H1 (cell line): ENCODE measurements around the gene CUL2. TPM values are rescaled to one million over a fixed set of nuclear protein-coding genes. Genes with fewer than 3 reads are reported as not detected.

Source experiments
- polyA plus RNA-seq, 7 experiments: library from polyadenylated mRNA; depleted of rRNA in 3 of 7; stranded (reverse) in 5 of 7; unstranded in 2 of 7; fragments of >200 nt in 5 of 7; fragments of 200-250 nt in 2 of 7; gene quantifications; 1 replicate in 5 of 7; 2 replicates in 1 of 7; 4 replicates in 1 of 7; pipeline versions ENCODE4 v1.2.1 to v1.2.3, GENCODE V29; 2011 to 2013; ENCODE audit warnings: missing spikeins in 2 of 7, mixed read lengths in 2 of 7
- total RNA-seq: library from RNA; stranded (reverse); fragmentation: NEBNext Ultra II Directional; extraction: Animal tissue kit (Norgen Biotek cat#: 25700); gene quantifications from 2 replicates; pipeline ENCODE4 v1.2.1, GENCODE V29; 2021
- TF ChIP-seq, protein P1 (sequence below): IDR thresholded peaks from 2 replicates; pipeline ENCODE4 v1.6.1; 2012; ENCODE audit warnings: inconsistent platforms

Gene CUL2
- total and polyA plus RNA-seq, 2 of the 8 experiments (the other 6 are each of a cell fraction or from before 2014, with no cell fraction given), result 10.2 to 43.1 TPM

DNA sequence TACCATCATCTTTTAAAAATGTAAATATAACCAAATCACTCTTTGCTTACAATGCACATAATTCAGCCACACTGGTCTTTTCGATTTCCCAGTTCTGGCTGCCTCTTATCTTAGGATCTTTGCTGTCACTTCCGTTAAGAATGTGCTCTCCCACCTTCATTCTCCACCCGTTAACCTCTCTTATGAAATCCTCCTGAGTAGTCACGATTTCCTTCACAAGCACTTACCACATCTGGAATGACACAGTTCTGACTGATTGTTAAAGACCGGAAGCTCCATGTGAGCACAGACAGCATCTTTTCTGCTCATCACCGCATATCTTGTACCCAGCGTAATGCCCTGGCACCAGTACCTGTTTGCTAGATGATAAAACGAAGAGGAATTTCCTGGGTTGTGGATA is 84.3 kb downstream of the CUL2 start (continued):
- TF ChIP-seq, protein P1, sequence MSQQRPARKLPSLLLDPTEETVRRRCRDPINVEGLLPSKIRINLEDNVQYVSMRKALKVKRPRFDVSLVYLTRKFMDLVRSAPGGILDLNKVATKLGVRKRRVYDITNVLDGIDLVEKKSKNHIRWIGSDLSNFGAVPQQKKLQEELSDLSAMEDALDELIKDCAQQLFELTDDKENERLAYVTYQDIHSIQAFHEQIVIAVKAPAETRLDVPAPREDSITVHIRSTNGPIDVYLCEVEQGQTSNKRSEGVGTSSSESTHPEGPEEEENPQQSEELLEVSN, result no peak
